Activated CD4-positive, alpha-beta T cell treated with anti-CD3 and anti-CD28 coated beads, Interleukin-2, amount 10 ng/mL, durations not matched to agents 7 days and 5 days (primary cell): Measurements from ENCODE around the gene SLCO4A1. TPM values are rescaled to one million over a fixed set of nuclear protein-coding genes. Genes with fewer than 3 reads are reported as not detected.
"Not testable (repeated sequence)": the region's sequence is repeated elsewhere in the genome, so short reads cannot be mapped to it uniquely, and the experiment has no call there.

Source experiments
- CTCF ChIA-PET: fragments of 350-600 bp; sonication (Branson Sonifier 250); formaldehyde crosslinking; loops from one replicate; lab custom pipeline; 2021; ENCODE audit warnings: antibody characterized with exemption; lab: Charles Lee
- POLR2A ChIA-PET: fragments of 350-600 bp; sonication (Branson Sonifier 250); formaldehyde crosslinking; loops from one replicate; lab custom pipeline; 2021; ENCODE audit warnings: antibody characterized with exemption; lab: Charles Lee
- DNase-seq: peaks from one replicate; pipeline ENCODE4 v3.0.0-alpha.2; 2020
- H3K27ac Mint-ChIP-seq: one replicate; pipeline ENCODE4 v1.8.0; 2021; ENCODE audit warnings: mild to moderate bottlenecking, moderate library complexity, mixed read lengths
- H3K27me3 Mint-ChIP-seq: one replicate; pipeline ENCODE4 v1.8.0; 2021; ENCODE audit warnings: mixed read lengths
- H3K36me3 Mint-ChIP-seq: one replicate; pipeline ENCODE4 v1.8.0; 2021; ENCODE audit warnings: low read depth, mixed read lengths
- H3K4me1 Mint-ChIP-seq: one replicate; pipeline ENCODE4 v1.8.0; 2021; ENCODE audit warnings: mixed read lengths
- H3K4me3 Mint-ChIP-seq: one replicate; pipeline ENCODE4 v1.8.0; 2021; ENCODE audit warnings: mild to moderate bottlenecking, moderate library complexity, mixed read lengths
- H3K9me3 Mint-ChIP-seq: one replicate; pipeline ENCODE4 v1.8.0; 2021; ENCODE audit warnings: mixed read lengths
- total RNA-seq, 2 experiments: library from RNA; stranded (reverse); gene quantifications; one replicate each; pipeline ENCODE4 v1.2.3, GENCODE V29; 2021

Gene SLCO4A1
- total RNA-seq, 2 experiments from 2014 or later, result 54.2 to 55.2 TPM

GRCh38 chr20:62671765-62672164 is 29.5 kb downstream of the SLCO4A1 start:
- peaks cover 4% of the 10 kb centered on the region for H3K4me1 Mint-ChIP-seq
- H3K4me3 Mint-ChIP-seq, result no peak overlapping the region
- H3K9me3 Mint-ChIP-seq, result no peaks in the 10 kb centered on the region
- CTCF ChIA-PET, result interaction anchor here (1.0 kb wide), 1 partner anchor 28 kb away, joined by 3 read pairs; no protein-coding TSS in a partner anchor
- H3K27ac Mint-ChIP-seq, result no peak overlapping the region
- POLR2A ChIA-PET, result no interaction called here
- no peak for DNase-seq
- no peaks in the 10 kb centered on the region for H3K27me3 Mint-ChIP-seq
- peaks cover 39% of the 10 kb centered on the region for H3K36me3 Mint-ChIP-seq

GRCh38 chr20:62674370-62674769 is 32.1 kb downstream of the SLCO4A1 start:
- ChIA-PET POLR2A (no interaction called here), CTCF (interaction anchor here (3.1 kb wide), 1 partner anchor 10 kb away, joined by 9 read pairs; no protein-coding TSS in a partner anchor)
- Mint-ChIP-seq H3K27ac (no peak overlapping the region), H3K27me3 (no peaks in the 10 kb centered on the region), H3K36me3 (peaks cover 23% of the 10 kb centered on the region), H3K4me3 (no peak overlapping the region), H3K4me1 (peaks cover 20% of the 10 kb centered on the region), H3K9me3 (no peaks in the 10 kb centered on the region)
- DNase-seq, result no peak

GRCh38 chr20:62675156-62675876 is 33.0 kb downstream of the SLCO4A1 start:
- POLR2A ChIA-PET, result no interaction called here
- Mint-ChIP-seq H3K36me3 (peaks cover 14% of the 10 kb centered on the region), H3K4me1 (peaks cover 19% of the 10 kb centered on the region), H3K9me3 (peaks cover 9% of the 10 kb centered on the region), H3K27me3 (no peaks in the 10 kb centered on the region), H3K27ac (no peak overlapping the region), H3K4me3 (no peak overlapping the region)
- DNase-seq, result no peak
- CTCF ChIA-PET, result interaction anchor here (0.6 to 3.1 kb wide), 2 partner anchors 11 to 687 kb away, joined by 5 to 9 read pairs; no protein-coding TSS in a partner anchor

GRCh38 chr20:62675877-62676260 is 33.6 kb downstream of the SLCO4A1 start:
- Mint-ChIP-seq H3K36me3 (peaks cover 19% of the 10 kb centered on the region), H3K4me3 (no peak overlapping the region), H3K4me1 (peaks cover 19% of the 10 kb centered on the region), H3K27ac (no peak overlapping the region), H3K9me3 (peaks cover 13% of the 10 kb centered on the region), H3K27me3 (no peaks in the 10 kb centered on the region)
- POLR2A ChIA-PET, result no interaction called here
- no peak for DNase-seq
- CTCF ChIA-PET, result interaction anchor here (3.1 kb wide), 1 partner anchor 12 kb away, joined by 9 read pairs; no protein-coding TSS in a partner anchor

DNA sequence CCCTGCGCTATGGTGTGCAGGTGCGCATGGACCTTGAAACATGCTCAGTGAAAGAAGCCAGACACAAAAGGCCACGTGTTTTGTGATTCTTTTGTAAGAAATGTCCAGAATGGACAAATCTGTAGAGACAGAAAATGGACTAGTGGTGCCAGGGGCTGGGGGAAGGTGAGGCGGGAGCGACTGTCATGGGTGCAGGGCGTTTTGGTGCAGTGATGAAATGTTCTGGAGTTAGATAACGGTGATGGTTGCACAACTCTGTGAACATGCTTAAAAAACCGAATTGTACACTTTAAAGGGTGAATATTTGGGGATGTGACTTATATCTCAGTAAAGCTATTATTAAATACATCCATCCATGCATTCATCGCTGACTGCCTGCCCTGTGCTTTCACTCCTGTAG is 34.7 kb downstream of the SLCO4A1 start:
- POLR2A ChIA-PET, result no interaction called here
- Mint-ChIP-seq H3K9me3 (peaks cover 13% of the 10 kb centered on the region), H3K27ac (no peak overlapping the region), H3K27me3 (no peaks in the 10 kb centered on the region), H3K36me3 (peaks cover 17% of the 10 kb centered on the region), H3K4me3 (no peak overlapping the region), H3K4me1 (peaks cover 19% of the 10 kb centered on the region)
- CTCF ChIA-PET, result no interaction called here
- DNase-seq, result no peak

- Mint-ChIP-seq H3K36me3 (peaks cover 11% of the 10 kb centered on the region), H3K27ac (no peak overlapping the region), H3K9me3 (peaks cover 13% of the 10 kb centered on the region), H3K4me3 (no peak overlapping the region), H3K27me3 (no peaks in the 10 kb centered on the region), H3K4me1 (peaks cover 19% of the 10 kb centered on the region)
- ChIA-PET CTCF (interaction anchor here (0.7 to 1.6 kb wide), 2 partner anchors 8 to 1079 kb away, joined by 5 to 6 read pairs; no protein-coding TSS in a partner anchor), POLR2A (no interaction called here)
- no peak for DNase-seq
These were observed 35.4 kb downstream of the SLCO4A1 start for GRCh38 chr20:62677678-62678077.

DNA sequence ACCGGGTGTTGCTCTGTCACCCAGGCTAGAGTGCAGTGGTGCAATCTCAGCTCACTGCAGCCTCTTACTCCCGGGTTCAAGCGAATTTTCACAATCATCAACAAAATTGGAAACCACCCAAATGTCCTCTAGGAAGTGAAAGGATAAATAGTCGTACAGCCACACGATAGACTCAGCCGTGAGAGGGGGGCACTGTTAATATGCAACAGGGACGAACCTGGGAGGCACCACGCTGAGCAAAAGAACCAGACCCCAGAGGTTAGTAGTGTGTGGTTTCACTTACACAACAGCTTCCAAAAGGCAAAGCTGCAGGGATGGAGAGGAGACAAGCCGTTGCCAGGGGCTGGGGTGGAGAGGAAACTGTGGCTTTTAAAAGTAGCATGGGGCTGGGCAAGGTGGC is 36.2 kb downstream of the SLCO4A1 start:
- H3K4me1 Mint-ChIP-seq, result peaks cover 19% of the 10 kb centered on the region
- no peak overlapping the region for H3K4me3 Mint-ChIP-seq
- ChIA-PET CTCF (interaction anchor here (0.7 to 1.6 kb wide), 4 partner anchors 9 to 1080 kb away, joined by 3 to 6 read pairs (median 4); no protein-coding TSS in a partner anchor), POLR2A (interaction anchor here (0.6 kb wide), 1 partner anchor 85 kb away, joined by 5 read pairs; no protein-coding TSS in a partner anchor)
- no peaks in the 10 kb centered on the region for H3K27me3 Mint-ChIP-seq
- no peak for DNase-seq
- peaks cover 8% of the 10 kb centered on the region for H3K36me3 Mint-ChIP-seq
- no peak overlapping the region for H3K27ac Mint-ChIP-seq
- peaks cover 13% of the 10 kb centered on the region for H3K9me3 Mint-ChIP-seq

DNA sequence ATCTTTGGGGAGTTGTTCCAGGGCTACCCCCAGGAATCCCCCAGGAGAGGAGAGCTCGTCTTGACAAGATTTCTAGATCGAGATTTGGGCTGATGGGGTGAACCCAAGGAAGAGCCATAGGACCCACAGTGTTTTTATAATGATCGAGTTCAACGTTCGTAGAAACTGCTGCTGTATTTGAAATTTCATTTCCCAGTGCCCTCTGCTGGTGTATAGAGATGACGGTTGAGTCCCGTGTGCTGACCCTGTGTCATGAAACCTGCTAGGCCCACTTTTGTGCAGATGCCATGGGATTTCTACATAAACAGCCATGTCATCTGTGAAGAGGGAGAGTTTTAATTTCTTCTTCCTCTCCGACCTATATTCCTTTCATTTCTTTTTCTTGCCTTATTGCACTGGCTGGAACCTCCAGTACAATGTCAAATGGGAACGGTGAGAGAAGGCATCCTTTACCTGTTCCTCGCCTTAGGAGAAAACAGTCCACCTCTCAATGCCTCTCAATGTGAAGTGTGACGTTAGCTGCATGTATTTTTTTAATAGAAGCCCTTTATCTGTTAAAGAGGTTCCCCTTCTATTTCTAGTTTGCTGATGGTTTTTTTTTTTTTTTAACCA is 37.8 kb downstream of the SLCO4A1 start:
- POLR2A ChIA-PET, result no interaction called here
- H3K4me3 Mint-ChIP-seq, result no peak overlapping the region
- no peaks in the 10 kb centered on the region for H3K27me3 Mint-ChIP-seq
- no peak overlapping the region for H3K27ac Mint-ChIP-seq
- peaks cover 8% of the 10 kb centered on the region for H3K36me3 Mint-ChIP-seq
- H3K9me3 Mint-ChIP-seq, result peaks cover 13% of the 10 kb centered on the region
- DNase-seq, result no peak
- H3K4me1 Mint-ChIP-seq, result peaks cover 19% of the 10 kb centered on the region
- CTCF ChIA-PET, result no interaction called here

DNA sequence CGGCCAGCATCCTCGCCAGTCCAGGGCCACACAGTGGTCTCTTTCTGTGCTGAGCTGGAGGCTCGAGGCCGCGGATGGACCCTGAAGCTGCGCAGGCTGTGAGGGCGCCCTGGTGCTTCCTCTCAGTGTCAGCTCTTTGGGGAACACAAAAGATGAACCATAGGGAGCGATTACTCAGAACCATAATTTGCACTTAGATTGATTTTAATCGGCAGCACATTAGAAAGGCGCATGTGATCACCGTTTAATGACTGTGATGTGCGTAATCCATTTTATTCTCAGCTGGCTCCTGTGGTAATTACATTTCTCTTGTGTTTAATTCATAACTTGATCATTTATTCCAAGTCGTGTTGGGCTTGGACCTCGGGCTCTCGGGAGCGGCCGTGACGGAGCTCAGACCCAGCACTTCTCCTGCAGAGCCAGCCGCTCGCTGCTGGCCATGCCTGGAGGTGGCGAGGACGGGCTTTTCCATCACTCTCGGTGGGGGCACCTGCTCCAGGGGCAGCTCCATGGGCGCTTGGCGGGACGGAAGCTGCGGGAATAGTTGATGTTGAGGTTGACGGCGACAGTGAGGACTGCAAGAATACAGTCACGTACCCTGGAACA is 40.7 kb downstream of the SLCO4A1 start:
- no peaks in the 10 kb centered on the region for H3K27me3 Mint-ChIP-seq
- POLR2A ChIA-PET, result no interaction called here
- H3K27ac Mint-ChIP-seq, result no peak overlapping the region
- peaks cover 13% of the 10 kb centered on the region for H3K9me3 Mint-ChIP-seq
- no peak for DNase-seq
- peaks cover 8% of the 10 kb centered on the region for H3K36me3 Mint-ChIP-seq
- CTCF ChIA-PET, result no interaction called here
- H3K4me1 Mint-ChIP-seq, result peaks cover 28% of the 10 kb centered on the region
- H3K4me3 Mint-ChIP-seq, result no peak overlapping the region

DNA sequence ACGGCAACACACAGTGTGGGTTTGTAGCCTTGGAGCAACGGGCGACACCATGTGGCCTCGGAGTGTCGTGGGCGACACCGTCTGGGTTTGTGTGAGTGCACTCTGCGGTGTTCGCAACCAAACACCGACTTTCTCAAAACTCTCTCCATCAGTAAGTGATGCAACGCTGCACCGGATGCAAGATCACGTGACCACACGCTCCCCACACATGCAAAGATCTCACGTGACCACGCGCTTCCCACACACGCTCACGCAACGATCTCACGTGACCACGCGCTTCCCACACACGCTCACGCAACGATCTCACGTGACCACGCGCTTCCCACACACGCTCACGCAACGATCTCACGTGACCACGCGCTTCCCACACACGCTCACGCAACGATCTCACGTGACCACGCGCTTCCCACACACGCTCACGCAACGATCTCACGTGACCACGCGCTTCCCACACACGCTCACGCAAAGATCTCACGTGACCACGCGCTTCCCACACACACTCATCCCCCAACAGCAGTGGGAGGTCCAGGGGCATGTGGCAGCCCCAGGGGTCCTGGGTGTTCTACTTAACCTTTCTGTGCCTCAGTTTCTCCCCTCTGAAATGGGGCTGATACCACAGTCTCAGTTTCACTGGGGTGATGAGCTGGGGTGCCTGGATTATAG is 41.5 kb downstream of the SLCO4A1 start:
- H3K27me3 Mint-ChIP-seq, POLR2A ChIA-PET, H3K36me3 Mint-ChIP-seq, H3K27ac Mint-ChIP-seq, DNase-seq, H3K4me3 Mint-ChIP-seq: not testable (repeated sequence)
- H3K4me1 Mint-ChIP-seq, result peaks cover 21% of the 10 kb centered on the region
- CTCF ChIA-PET, result interaction anchor here (0.8 kb wide), 1 partner anchor 289 kb away, joined by 3 read pairs; no protein-coding TSS in a partner anchor
- H3K9me3 Mint-ChIP-seq, result peaks cover 13% of the 10 kb centered on the region

DNA sequence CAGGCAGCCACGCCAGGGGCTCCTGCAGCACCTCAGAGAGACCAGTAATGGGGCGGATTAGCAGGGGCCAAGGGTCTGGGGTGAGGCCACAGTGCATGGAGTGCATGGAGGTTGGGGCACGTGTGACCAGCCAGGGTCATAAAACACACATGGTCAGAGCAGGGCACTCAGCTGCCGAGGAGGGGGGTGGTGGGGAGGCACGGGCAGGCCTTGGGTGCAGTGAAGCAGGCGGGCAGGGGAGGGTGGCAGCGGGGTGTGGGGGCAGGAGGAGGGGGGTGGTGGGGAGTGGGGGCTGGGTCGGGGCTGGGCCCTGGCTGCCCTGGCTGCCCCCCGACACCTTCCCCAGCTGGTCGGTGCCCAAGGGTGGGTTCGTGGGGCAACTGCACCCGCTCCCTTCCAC is 42.7 kb downstream of the SLCO4A1 start:
- Mint-ChIP-seq H3K27me3 (no peaks in the 10 kb centered on the region), H3K27ac (no peak overlapping the region), H3K4me3 (no peak overlapping the region), H3K36me3 (peaks cover 8% of the 10 kb centered on the region), H3K4me1 (peaks cover 13% of the 10 kb centered on the region), H3K9me3 (peaks cover 8% of the 10 kb centered on the region)
- POLR2A ChIA-PET, result no interaction called here
- CTCF ChIA-PET, result no interaction called here
- no peak for DNase-seq

GRCh38 chr20:62685781-62686555 is 43.7 kb downstream of the SLCO4A1 start:
- Mint-ChIP-seq H3K27ac (peak overlapping the region; percentile 76), H3K4me3 (no peak overlapping the region), H3K36me3 (peaks cover 2% of the 10 kb centered on the region), H3K27me3 (no peaks in the 10 kb centered on the region), H3K4me1 (peaks cover 13% of the 10 kb centered on the region), H3K9me3 (no peaks in the 10 kb centered on the region)
- POLR2A ChIA-PET, result no interaction called here
- CTCF ChIA-PET, result no interaction called here
- DNase-seq, result peak; percentile 39
